ENCODE results near the gene ACOT9.
"Not testable (repeated sequence)": the region's sequence is repeated elsewhere in the genome, so short reads cannot be mapped to it uniquely, and the experiment has no call there.

Gene ACOT9

DNA sequence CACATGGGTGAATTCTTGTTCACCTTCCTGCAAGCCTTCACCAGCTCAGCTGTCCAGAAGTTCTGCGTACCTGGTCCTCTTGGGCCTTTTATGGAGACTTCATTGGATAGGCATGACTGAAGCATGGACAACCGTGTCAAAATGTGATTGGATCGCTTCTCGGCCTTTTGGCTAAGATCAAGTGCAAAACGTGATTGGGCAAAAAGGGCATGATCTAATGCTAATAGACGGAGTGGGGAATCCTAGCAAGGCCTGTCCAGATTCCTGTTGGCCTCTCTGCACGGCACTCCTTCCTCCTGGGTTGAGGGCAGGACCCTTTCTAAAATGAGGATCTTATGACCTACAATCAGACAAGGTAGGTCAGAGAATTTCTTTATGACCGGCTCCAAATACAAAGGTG, 50.9 kb downstream of the ACOT9 start:
- H3K9ac ChIP-seq (ENCODE audit: low read depth, low read length, poor library complexity, severe bottlenecking), result no peak overlapping the region
- H3K9me2 ChIP-seq (replicated peaks; ENCODE audit: low read depth, low read length), result no peaks in the 10 kb centered on the region
- H3K9me3 ChIP-seq (ENCODE audit: insufficient read depth, low read depth, low read length), result no peaks in the 10 kb centered on the region
- no peak overlapping the region for H2AFZ ChIP-seq (ENCODE audit: low read length)
- H4K20me1 ChIP-seq (ENCODE audit: insufficient read depth, low read length, poor library complexity, severe bottlenecking), result no peaks in the 10 kb centered on the region
- no peaks in the 10 kb centered on the region for H3K79me2 ChIP-seq (ENCODE audit: insufficient read depth, low read length)
- no peaks in the 10 kb centered on the region; the same call in 1 of the 2 replicates for H3K36me3 ChIP-seq (ENCODE audit: insufficient read depth, low read length)
- H3K4me2 ChIP-seq (ENCODE audit: low read depth, low read length, poor library complexity, severe bottlenecking), result no peak overlapping the region
- no peak for TF ChIP-seq CTCF (conservative IDR thresholded peaks at IDR 0.05; ENCODE audit: low read length)
- TF ChIP-seq EZH2phosphoT487 (IDR thresholded peaks at IDR 0.05; ENCODE audit: borderline replicate concordance), result no peak
- H3F3A ChIP-seq (ENCODE audit: low read depth), result no peaks in the 10 kb centered on the region
- no peaks in the 10 kb centered on the region for H3K4me1 ChIP-seq (ENCODE audit: insufficient read depth, low read length, poor library complexity, severe bottlenecking)
- H3K4me3 ChIP-seq (ENCODE audit: low read length, poor library complexity, severe bottlenecking), result no peak overlapping the region
- H3K27me3 ChIP-seq (ENCODE audit: insufficient read depth, low read length, poor library complexity, severe bottlenecking), result no peaks in the 10 kb centered on the region

DNA sequence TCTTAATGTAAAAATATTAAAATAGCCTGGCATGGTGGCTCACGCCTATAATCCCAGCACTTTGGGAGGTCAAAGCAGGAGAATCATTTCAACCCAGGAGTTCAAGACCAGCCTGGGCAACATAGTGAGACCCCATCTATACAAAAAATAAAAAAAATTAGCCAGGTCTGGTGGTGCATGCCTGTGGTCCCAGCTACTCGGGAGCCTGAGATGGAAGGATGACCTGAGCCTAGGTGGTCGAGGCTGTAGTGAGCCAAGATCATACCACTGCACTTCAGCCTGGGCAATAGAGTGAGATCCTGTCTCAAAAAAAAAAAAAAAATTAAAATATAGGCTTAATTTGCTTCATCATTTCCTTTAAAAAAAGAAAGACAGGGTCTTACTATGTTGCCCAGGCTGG, 66.6 kb downstream of the ACOT9 start:
- peaks cover 21% of the 10 kb centered on the region; the same call in 1 of the 2 replicates for H3K36me3 ChIP-seq (ENCODE audit: insufficient read depth, low read length)
- H3K4me1 ChIP-seq (ENCODE audit: insufficient read depth, low read length, poor library complexity, severe bottlenecking); H3K9ac ChIP-seq (ENCODE audit: low read depth, low read length, poor library complexity, severe bottlenecking); H3K9me2 ChIP-seq (replicated peaks; ENCODE audit: low read depth, low read length); H3F3A ChIP-seq (ENCODE audit: low read depth); H2AFZ ChIP-seq (ENCODE audit: low read length); H3K4me3 ChIP-seq (ENCODE audit: low read length, poor library complexity, severe bottlenecking); H3K4me2 ChIP-seq (ENCODE audit: low read depth, low read length, poor library complexity, severe bottlenecking); H3K79me2 ChIP-seq (ENCODE audit: insufficient read depth, low read length); H4K20me1 ChIP-seq (ENCODE audit: insufficient read depth, low read length, poor library complexity, severe bottlenecking); H3K9me3 ChIP-seq (ENCODE audit: insufficient read depth, low read depth, low read length); H3K27me3 ChIP-seq (ENCODE audit: insufficient read depth, low read length, poor library complexity, severe bottlenecking): not testable (repeated sequence)

DNA sequence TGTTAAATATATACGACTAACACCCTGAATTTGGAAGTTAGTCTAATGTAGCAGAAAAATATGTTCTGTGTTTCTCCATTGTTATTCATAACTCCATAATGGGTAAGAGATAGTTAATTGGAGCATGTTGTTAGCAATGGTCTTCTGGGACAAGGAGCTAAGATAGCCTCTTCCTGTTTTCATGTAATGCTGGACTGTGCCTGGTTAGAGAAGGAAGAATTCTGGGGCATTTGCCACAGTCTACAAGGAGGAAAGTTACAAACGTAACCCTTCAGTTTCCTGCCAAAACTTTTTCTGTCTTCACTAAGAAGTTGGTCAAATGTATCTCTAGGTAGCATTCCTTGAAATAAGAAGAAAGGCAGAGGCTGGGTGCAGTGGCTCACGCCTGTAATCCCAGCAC, 70.0 kb downstream of the ACOT9 start:
- Histone ChIP-seq H3K79me2 (ENCODE audit: insufficient read depth, low read length) (peaks cover 25% of the 10 kb centered on the region), H3K4me1 (ENCODE audit: insufficient read depth, low read length, poor library complexity, severe bottlenecking) (peaks cover 5% of the 10 kb centered on the region), H3K9me2 (replicated peaks; ENCODE audit: low read depth, low read length) (no peaks in the 10 kb centered on the region), H3K9ac (ENCODE audit: low read depth, low read length, poor library complexity, severe bottlenecking) (no peak overlapping the region), H2AFZ (ENCODE audit: low read length) (no peak overlapping the region), H3K27me3 (ENCODE audit: insufficient read depth, low read length, poor library complexity, severe bottlenecking) (no peaks in the 10 kb centered on the region), H3K4me2 (ENCODE audit: low read depth, low read length, poor library complexity, severe bottlenecking) (peak overlapping the region; percentile 31), H3K36me3 (ENCODE audit: insufficient read depth, low read length) (peaks cover 21% of the 10 kb centered on the region; the same call in 1 of the 2 replicates), H4K20me1 (ENCODE audit: insufficient read depth, low read length, poor library complexity, severe bottlenecking) (peaks cover 6% of the 10 kb centered on the region), H3F3A (ENCODE audit: low read depth) (no peaks in the 10 kb centered on the region), H3K4me3 (ENCODE audit: low read length, poor library complexity, severe bottlenecking) (no peak overlapping the region), H3K9me3 (ENCODE audit: insufficient read depth, low read depth, low read length) (no peaks in the 10 kb centered on the region)
- TF ChIP-seq EZH2phosphoT487 (IDR thresholded peaks at IDR 0.05; ENCODE audit: borderline replicate concordance) (no peak), CTCF (conservative IDR thresholded peaks at IDR 0.05; ENCODE audit: low read length) (no peak)

DNA sequence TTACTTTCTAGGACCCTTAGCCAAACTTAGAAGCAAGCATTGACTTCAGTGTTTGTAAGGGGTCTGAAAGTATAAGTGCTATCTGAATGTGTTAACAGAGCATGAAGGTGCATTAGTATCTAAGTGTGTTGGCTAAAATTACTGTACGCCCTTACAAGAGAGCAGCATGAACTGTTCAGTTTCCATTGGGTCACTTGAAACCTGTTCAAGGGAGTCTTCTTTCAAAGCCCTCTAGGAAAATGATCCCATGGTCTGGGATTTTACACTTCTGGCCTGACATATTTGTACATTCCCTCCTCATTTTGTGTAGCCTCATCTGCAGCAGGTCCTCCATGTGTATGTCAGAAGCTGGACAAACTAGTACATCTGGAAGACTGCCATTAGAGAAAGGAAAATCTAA, 72.5 kb downstream of the ACOT9 start:
- peak overlapping the region; percentile 27 for H3K9ac ChIP-seq (ENCODE audit: low read depth, low read length, poor library complexity, severe bottlenecking)
- peaks cover 31% of the 10 kb centered on the region for H3K79me2 ChIP-seq (ENCODE audit: insufficient read depth, low read length)
- no peak overlapping the region for H2AFZ ChIP-seq (ENCODE audit: low read length)
- H3K36me3 ChIP-seq (ENCODE audit: insufficient read depth, low read length), result peaks cover 14% of the 10 kb centered on the region; the same call in 1 of the 2 replicates
- no peaks in the 10 kb centered on the region for H3K9me2 ChIP-seq (replicated peaks; ENCODE audit: low read depth, low read length)
- H3K9me3 ChIP-seq (ENCODE audit: insufficient read depth, low read depth, low read length), result no peaks in the 10 kb centered on the region
- H3K4me2 ChIP-seq (ENCODE audit: low read depth, low read length, poor library complexity, severe bottlenecking), result peak overlapping the region; percentile 84
- peaks cover 6% of the 10 kb centered on the region for H4K20me1 ChIP-seq (ENCODE audit: insufficient read depth, low read length, poor library complexity, severe bottlenecking)
- TF ChIP-seq CTCF (conservative IDR thresholded peaks at IDR 0.05; ENCODE audit: low read length), result no peak
- TF ChIP-seq EZH2phosphoT487 (IDR thresholded peaks at IDR 0.05; ENCODE audit: borderline replicate concordance), result no peak
- H3K4me1 ChIP-seq (ENCODE audit: insufficient read depth, low read length, poor library complexity, severe bottlenecking), result peaks cover 9% of the 10 kb centered on the region
- H3K27me3 ChIP-seq (ENCODE audit: insufficient read depth, low read length, poor library complexity, severe bottlenecking), result no peaks in the 10 kb centered on the region
- H3K4me3 ChIP-seq (ENCODE audit: low read length, poor library complexity, severe bottlenecking), result peak overlapping the region; percentile 48
- H3F3A ChIP-seq (ENCODE audit: low read depth), result no peaks in the 10 kb centered on the region

Measured in Loucy (cell line).